ENCODE measurements around the gene ZSCAN5A.
"Not testable (repeated sequence)": the region's sequence is repeated elsewhere in the genome, so short reads cannot be mapped to it uniquely, and the experiment has no call there.

ZSCAN5A gene

DNA sequence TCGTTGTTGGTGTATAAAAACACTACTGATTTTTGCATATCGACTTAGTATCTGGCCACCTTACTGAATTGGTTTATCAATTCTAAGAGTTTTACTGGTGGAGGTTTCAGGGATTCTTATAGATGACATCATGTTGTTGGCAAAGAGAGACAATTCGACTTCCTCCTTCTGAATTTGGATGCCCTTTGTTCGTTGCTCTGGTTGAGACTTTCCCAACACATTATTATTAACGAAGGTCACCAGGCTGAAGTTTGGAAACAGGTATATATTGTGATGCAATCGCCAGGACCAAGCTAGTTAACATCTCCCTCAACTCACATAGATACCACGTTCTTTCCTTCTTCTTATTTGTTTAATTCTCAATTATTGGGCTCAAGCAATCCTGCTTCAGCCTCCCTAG is 115.0 kb downstream of the ZSCAN5A start:
- no peak for DNase-seq

DNA sequence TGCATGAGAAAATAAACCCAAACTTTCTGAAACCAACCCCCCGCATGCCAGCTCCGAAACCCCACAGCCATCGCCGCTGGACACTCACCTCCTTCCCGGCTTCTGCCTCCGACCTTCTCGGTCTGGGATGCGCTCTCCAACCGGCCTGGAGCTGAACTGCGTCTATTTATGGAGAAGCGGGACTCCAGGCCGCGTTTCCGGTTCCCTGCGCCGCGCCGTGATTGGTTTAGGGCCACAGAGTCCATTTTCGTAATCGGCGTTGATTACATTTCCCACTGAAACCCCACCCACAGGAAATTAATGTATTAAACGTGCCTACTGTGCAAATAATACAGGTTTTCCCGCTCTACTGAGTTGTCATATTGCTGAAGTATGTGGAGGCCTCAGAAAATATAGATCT is 117.0 kb downstream of the ZSCAN5A start, which contains the start of gene ZSCAN5B:
Gene ZSCAN5B, minus strand, starts transcription at position 138 of the 400 bp plus-strand sequence. CDS start 4,731 bp downstream, outside the sequence.
- DNase-seq, result not testable (repeated sequence)

DNA sequence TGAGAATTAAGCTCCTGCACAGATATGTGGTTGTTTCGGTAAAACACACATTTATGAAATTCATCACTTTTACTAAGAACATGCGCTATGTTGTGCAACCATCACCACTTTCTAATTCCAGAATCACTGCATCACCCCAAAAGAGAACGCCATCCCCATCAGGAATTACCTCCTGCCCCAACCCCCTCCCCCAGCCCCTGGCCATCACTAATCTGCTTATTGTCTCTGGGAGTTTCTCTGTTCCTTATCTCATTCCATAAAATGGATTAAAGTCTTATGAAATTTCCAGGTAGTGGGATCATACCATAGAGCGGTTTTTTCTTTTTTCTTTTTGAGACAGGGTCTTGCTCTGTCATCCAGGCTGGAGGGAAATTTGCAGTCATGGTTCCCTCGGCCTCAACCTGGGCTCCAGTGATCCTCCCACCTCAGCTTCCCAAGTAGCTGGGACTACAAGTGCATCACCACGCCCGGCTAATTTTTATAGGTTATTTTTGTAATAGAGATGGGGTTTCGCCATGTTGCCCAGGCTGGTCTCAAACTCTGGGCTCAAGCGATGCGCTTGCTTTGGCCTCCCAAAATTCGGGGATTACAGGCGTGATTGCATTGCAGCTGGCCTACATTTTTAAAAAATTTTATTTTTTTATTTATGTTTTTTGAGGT is 120.5 kb downstream of the ZSCAN5A start:
- no peak for DNase-seq

DNA sequence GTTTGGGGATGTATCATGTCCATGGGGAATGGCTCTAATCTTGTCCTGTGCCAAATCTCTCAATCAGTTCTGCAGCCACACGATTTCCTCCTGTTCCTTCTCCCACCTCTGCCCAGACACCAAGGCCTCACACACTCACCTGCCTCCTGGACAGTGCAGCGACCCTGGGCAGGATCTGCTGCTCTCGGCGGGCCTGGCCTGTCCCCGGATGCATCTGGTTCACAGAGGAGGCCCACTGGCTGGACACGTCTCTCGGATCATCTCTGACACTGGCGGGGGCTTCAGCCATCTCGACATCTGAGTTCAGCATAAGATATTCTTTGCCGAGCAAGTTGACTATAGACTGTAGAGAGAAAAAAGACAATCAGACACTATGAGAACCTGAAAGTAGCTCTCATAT is 122.9 kb downstream of the ZSCAN5A start:
- no peak for DNase-seq

DNA sequence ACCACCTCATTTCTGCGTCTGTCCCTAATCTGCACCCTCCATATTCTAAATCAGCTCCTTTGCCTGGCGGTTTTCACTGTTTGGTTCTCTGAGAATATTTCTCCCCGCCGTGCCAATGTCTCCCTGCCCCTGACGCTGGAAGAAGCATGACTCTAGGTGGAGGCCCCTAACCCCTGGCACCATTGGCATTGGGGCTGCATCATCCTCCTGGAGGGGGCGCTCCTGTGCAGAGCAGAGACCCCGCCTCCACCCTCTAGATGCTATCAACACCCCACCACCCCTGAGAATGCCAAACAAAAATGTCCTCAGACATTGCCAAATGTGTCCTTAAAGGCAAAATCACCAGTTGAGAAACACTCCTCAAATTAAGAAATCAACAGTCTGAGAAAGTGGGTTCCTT is 123.5 kb downstream of the ZSCAN5A start:
- no peak for DNase-seq

DNA sequence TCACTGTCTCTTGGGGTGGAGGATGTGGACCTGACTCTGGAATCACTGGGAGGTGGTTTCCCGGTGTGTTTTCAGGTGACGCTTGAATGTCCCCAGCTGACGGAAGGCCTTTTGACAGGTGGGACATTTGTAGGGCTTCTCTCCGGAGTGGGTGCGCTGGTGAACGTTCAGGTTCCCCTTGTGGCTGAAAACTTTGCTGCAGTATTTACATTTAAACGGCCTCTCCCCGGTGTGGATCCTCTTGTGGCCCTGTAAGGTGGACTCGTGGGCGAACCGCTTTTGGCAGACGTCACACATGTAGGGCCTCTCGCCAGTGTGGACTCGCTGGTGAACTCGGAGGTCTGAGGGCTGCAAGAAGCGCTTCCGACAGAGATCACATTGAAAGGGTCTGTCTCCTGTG is 124.9 kb downstream of the ZSCAN5A start:
- no peak for DNase-seq

DNA sequence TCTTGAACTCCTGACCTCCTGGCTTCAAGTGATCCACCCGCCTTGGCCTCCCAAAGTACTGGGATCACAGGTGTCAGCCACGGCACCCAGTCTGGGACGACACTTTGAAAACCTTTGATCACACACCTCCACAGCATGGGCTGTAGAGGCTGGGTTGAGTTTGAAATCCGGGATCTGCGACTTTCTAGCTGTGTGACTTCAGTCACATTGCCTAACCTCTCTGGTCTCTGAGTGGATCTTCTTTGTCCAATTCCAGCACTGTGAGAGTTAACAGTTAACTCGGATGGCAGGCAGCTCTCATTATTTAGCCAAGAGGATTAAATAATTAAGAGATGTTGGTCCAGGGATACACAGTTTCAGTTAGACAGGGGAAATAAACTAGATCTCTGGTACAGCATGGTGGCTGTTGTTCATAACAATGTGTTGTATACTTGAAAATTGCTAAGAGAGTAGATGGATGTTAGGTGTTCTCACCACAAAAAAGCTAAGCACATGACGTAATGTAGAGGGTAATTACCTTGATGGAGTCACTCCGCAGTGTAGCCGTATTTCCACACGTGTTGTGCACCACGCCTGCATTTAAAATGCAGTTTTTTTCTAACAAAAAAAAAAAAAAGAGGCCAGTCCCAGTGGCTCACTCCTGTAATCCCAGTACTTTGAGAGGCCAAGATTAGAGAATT is 136.9 kb downstream of the ZSCAN5A start:
- no peak for DNase-seq

DNA sequence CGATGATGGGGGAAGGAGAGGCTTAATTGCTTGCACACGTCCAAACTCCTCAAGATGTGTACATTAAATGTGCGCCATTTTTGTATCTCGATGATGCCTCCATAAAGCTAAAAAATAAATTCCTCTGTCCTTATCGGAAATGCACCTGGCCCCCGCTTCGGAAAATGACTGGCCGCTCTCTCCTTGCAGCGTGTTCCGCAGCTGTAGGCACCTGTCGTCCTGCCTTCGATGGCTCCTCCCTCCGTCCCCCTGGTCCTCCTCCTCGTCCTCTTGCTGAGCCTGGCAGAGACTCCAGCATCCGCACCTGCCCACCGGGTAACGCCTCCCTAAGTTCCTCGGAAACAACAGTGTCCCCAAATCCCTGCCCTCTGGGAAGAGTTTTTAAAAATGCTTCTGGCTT is 137.8 kb downstream of the ZSCAN5A start:
- no peak for DNase-seq

DNA sequence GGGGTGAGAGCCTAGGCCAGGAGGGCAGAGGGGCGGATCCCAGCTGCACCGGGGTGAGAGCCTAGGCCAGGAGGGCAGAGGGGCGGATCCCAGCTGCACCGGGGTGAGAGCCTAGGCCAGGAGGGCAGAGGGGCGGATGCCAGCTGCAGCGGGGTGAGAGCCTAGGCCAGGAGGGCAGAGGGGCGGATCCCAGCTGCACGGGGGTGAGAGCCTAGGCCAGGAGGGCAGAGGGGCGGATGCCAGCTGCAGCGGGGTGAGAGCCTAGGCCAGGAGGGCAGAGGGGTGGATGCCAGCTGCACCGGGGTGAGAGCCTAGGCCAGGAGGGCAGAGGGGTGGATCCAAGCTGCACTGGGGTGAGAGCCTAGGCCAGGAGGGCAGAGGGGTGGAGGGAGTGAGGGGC is 138.3 kb downstream of the ZSCAN5A start:
- not testable (repeated sequence) for DNase-seq

DNA sequence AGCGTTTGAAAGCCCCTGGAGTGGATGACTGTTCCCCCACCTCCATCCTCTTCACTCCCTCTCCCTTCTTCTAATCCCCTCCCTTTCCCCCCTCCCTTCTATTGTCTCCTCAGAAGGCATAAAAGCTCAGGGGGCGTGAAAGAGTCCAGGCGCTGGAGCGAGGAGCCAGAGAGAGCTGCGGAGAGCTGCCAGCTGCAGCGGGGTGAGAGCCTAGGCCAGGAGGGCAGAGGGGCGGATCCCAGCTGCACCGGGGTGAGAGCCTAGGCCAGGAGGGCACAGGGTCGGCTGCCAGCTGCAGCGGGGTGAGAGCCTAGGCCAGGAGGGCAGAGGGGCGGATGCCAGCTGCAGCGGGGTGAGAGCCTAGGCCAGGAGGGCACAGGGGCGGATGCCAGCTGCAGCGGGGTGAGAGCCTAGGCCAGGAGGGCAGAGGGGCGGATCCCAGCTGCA is 138.8 kb downstream of the ZSCAN5A start, which contains the start of gene GALP:
Gene GALP, plus strand, starts transcription at position 148 of the 447 bp plus-strand sequence. CDS start 1,101 bp downstream, outside the sequence.
- DNase-seq, result not testable (repeated sequence)

DNA sequence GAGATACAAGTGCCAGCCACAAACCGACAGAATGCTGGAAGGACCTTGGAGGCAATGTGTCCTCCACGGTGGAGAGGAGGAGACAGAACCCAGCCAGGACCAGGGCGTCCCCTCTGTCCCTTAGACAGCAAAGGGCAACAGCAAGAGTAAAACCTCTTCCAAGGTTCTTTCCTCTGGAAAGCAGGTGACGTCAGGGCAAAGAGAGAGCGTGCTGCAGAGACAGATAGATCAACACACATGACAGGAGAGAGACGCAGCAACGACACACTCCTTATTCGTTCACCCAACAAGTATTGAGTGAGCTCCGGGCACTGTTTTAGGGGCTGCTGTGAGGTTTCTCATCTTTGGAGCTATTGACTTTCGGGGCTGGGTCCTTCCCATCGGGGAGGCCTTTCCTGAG is 140.1 kb downstream of the ZSCAN5A start:
- no peak for DNase-seq

DNA sequence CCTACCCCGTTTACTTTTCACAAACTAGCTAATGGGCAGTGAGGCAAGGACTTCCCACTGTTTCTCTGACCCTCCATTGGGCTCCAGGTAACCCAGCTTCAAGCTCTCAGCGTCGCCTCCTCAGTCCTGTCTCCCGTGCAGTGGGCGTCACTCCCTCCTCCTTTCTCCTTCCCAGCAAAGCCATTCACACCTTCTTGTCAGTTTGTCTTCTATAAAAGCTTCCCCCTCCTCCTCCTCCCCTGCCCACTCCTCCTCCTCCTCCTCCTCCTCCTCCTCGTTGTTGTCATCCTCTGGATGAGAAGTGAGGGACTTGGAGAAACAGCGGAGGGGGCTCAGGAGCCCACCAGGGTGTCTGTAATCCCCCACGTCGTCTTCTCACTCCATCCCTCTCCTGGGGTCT is 140.6 kb downstream of the ZSCAN5A start:
- DNase-seq, result no peak
